HL-60/S4 treated with phorbol 12-myristate 13-acetate at 8.2 ng/mL for 4 days and 3 days (cell line): ENCODE measurements around the gene NAXD.
"Not testable (repeated sequence)": the region's sequence is repeated elsewhere in the genome, so short reads cannot be mapped to it uniquely, and the experiment has no call there.

Experiments
- in situ Hi-C: fragments of 300-500 bp; cut with MboI; formaldehyde crosslinking; loops from 2 replicates; pipeline ENCODE4 v1.15.0; 2022; ENCODE audit warnings: low sequenced_read_pairs

Gene NAXD

GRCh38 chr13:110662777-110663443 lies 47.6 kb downstream of the NAXD start:
- in situ Hi-C loops, result no loop called here

GRCh38 chr13:110663491-110663890 lies 48.1 kb downstream of the NAXD start:
- in situ Hi-C loops, result no loop called here

- in situ Hi-C loops, result no loop called here
Observed at GRCh38 chr13:110664041-110664440, 48.7 kb downstream of the NAXD start.

GRCh38 chr13:110664673-110665072 lies 49.3 kb downstream of the NAXD start:
- in situ Hi-C loops, result no loop called here

- in situ Hi-C loops, result no loop called here
Observed at GRCh38 chr13:110665491-110666254, 50.3 kb downstream of the NAXD start.

GRCh38 chr13:110666255-110666533 lies 50.8 kb downstream of the NAXD start:
- in situ Hi-C loops, result no loop called here

GRCh38 chr13:110669036-110669435 lies 53.7 kb downstream of the NAXD start:
- in situ Hi-C loops, result no loop called here

GRCh38 chr13:110669814-110670213 lies 54.5 kb downstream of the NAXD start:
- in situ Hi-C loops, result not testable (repeated sequence)

- in situ Hi-C loops, result no loop called here
Observed at GRCh38 chr13:110676595-110677587, 61.5 kb downstream of the NAXD start.

GRCh38 chr13:110677731-110678545 lies 62.6 kb downstream of the NAXD start:
- in situ Hi-C loops, result no loop called here

- in situ Hi-C loops, result no loop called here
Observed at GRCh38 chr13:110680852-110681251, 65.5 kb downstream of the NAXD start.

- in situ Hi-C loops, result no loop called here
Observed at GRCh38 chr13:110681868-110682550, 66.7 kb downstream of the NAXD start.

- in situ Hi-C loops, result no loop called here
Observed at GRCh38 chr13:110682746-110683145, 67.4 kb downstream of the NAXD start.

GRCh38 chr13:110683203-110683883 lies 68.0 kb downstream of the NAXD start:
- in situ Hi-C loops, result no loop called here

GRCh38 chr13:110683921-110684320 lies 68.6 kb downstream of the NAXD start:
- in situ Hi-C loops, result no loop called here

- in situ Hi-C loops, result no loop called here
Observed at GRCh38 chr13:110684388-110685056, 69.2 kb downstream of the NAXD start.

- in situ Hi-C loops, result no loop called here
Observed at GRCh38 chr13:110685305-110686020, 70.1 kb downstream of the NAXD start.

- in situ Hi-C loops, result no loop called here
Observed at GRCh38 chr13:110687736-110688135, 72.4 kb downstream of the NAXD start.
